Islet of Langerhans (tissue), 1 donor: Measurements from ENCODE around the gene TPM4.
A peak's percentile ranks its signal among the peaks of the same experiment; 100 is the strongest.
"Not testable (repeated sequence)": the region's sequence is repeated elsewhere in the genome, so short reads cannot be mapped to it uniquely, and the experiment has no call there.

Source experiments
- FAIRE-seq: peaks from one replicate; lab custom pipeline; 2011; peaks lifted over from hg19 to GRCh38; lab: Jason Lieb, UNC

TPM4 gene

DNA sequence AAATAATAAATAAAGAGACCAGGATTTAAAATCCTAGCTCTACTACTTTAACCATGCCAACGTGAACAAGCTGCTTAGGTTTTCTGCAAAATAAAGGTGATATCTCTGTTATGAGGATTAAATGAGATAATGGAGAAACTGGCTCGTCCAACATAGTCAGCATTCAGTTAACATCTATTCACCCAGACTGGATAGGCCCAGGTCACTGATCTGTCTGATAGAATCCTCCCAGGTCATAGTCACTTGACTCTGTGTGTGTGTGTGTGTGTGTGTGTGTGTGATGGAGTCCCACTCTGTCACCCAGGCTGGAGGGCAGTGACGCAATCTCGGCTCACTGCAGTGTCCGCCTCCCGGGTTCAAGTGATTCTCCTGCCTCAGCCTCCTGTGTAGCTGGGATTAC lies 22.5 kb downstream of the TPM4 start:
- no peak for FAIRE-seq

DNA sequence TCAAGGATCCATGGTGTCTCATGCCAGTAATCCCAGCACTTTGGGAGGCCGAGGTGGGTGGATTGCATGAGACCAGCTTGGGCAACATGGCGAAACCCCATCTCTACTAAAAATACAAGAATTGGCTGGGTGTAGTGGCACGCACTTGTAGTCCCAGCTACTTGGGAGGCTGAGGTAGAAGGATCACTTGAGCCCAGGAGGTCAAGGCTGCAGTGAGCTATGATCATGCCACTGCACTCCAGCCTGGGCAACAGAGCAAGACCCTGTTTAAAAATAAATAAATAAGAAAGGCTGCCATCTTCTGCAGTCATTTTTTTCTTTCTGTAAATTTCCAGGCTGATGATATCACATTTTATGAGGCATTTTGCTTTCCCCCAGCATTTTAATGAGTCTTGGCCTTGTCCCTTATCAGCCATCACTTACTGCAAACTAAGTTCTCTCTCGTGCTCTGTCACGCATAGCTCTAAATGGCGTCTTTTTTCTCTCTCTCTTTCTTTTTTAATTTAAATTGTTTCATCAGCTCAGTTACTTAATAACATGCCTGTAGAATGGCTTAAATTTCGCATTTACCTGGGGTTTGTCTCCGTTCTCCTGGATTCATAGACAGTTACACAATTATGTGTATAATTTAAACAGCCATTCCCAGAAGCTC lies 23.1 kb downstream of the TPM4 start:
- not testable (repeated sequence) for FAIRE-seq

DNA sequence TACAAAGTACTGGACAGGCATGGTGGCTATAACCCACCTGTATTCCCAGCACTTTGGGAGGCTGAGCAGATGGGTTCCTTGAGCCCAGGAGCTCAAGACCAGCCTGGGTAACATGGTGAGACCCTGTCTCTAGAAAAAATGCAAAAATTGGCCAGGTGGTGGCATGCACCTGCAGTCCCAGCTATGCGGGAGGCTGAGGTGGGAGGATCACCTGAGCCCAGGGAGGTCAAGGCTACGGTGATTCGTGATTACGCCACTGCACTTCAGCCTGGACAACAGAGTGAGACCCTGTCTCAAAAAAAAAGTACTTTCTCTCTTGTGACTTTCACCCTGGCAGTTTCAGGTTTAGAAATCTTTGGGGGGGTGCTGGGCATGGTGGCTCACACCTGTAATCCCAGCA lies 24.2 kb downstream of the TPM4 start:
- no peak for FAIRE-seq

DNA sequence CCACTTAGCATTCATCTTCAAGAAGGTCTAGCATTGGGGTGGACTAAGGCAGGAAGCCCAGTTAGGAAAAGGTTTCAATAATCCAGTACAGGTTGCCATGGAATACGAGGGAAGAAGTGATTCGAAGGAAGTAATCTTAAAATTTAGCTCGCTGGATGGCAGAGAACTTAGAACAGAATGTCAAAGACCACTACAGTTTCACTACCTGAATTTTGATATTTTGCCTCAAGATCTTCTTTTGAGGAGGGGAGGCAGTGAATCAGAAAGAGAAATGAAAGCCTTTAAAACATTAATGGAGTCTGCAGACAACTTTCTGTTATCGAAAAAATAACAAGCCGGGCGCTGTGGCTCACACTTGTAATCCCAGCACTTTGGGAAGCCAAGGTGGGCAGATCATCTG lies 28.4 kb downstream of the TPM4 start:
- no peak for FAIRE-seq

- FAIRE-seq: no peak
Observed at GRCh38 chr19:16106121-16106520, 29.8 kb downstream of the TPM4 start.

DNA sequence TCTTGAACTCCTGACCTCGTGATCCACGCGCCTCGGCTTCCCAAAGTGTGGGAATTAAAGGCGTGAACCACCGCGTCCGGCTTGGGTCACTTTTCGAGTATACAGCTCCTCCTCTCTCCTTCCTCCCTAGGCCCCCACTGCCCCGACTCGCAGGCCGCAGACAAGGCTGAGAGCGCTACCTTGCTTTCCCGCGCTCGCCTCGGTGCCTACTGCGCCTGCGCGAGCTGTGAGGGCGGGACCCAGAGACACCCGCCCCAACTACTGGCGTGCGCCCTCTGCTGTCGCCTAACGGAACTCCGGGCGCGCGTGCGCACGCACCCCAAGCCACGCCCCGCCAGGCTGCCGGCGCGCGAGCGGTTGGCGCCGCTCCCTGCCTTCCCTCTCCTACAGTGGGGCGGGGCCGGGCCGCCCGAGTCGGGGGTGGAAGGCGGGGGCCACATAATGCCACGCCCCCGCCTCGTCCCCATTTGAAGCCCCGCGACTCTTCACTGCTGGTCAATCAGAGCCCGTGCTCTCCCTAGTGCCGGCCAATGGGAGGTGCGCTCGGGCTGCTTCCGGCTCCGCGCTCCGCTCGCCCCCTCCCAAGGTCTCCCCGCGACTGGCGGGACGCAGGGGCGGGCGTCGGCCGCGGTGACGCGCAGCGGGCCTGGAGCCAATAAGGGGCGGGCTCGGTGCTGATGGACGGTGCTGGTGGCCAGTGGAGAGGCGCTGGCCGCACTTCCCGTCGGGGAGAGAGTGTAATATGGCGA lies 35.0 kb downstream of the TPM4 start, which contains the start of gene RAB8A:
TSS of gene RAB8A (plus strand) at position 730 of the 749 bp plus-strand sequence. CDS start at position 743, 13 bp downstream.
- FAIRE-seq: peak; percentile 24

DNA sequence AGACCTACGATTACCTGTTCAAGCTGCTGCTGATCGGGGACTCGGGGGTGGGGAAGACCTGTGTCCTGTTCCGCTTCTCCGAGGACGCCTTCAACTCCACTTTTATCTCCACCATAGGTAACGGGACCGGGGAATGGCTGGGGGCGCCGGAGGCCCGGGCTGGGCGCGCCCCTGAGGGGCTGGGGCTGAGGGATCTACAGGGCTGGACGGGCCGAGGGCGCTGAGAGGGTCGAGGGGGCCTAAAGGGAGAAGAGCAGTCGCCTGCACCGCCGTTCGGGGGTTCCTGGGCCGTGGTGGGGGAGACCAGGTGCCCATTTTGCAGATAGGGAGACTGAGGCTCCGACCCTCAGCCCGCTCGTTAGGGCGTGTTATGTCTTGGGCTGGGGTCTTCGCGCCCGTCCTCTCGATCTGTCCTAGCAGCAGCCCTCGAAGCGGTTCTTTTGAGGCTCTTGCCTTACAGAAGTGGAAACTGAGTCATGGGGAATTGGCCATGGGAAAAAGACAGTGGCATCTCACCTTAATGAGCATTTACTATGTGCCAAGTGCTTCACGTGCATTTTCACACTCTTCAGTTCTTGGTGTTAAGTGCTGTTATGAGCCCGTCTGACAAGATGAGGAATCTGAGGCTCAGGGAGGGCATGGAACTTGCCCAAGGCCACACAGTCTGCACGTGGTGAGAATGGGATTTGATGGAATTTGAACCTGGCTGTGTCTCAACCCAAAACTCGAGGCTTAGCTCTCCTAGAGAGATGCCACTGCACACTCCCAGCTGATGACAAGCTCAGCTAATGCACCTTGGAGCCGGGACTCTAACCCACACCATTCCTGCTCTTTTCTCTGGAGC lies 35.8 kb downstream of the TPM4 start:
- FAIRE-seq: no peak

GRCh38 chr19:16112778-16113177 lies 36.5 kb downstream of the TPM4 start:
- FAIRE-seq: no peak

- no peak for FAIRE-seq
Observed at GRCh38 chr19:16113727-16114126, 37.4 kb downstream of the TPM4 start.

DNA sequence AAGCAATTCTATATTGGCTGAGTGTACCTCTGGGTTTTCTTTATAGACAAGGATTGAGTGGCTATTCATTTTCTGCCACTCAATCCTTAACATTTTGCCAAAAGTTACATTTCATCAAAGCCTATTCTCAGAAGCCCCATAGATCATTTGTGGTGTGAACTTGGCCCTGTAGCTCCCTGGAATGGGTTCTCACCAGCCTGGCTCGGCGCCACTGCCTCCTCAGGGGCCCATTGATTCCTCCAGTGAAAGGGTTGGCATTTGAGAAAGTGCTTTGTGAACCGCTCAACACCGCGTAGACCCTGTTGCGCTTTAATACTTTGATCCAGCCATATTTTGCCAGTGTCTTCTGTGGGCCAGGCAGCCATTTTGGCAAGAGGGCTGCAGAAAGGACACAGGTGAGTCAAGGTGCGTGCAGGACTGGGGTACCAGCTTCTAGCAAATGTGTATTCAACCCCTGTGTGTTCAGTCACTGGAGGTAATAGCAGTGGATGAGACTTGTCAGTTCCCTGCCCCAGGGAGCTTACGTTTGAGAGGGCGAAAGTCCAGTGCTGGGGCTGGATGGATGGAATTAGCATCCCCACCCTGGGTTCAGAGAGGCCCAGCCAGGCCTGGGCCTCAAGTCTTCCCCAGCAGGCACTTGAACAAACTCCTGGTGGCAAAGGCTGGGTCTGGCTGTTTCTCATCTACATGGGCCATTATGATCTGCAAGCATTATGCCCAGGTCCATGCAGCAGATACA lies 39.2 kb downstream of the TPM4 start:
- FAIRE-seq: no peak

DNA sequence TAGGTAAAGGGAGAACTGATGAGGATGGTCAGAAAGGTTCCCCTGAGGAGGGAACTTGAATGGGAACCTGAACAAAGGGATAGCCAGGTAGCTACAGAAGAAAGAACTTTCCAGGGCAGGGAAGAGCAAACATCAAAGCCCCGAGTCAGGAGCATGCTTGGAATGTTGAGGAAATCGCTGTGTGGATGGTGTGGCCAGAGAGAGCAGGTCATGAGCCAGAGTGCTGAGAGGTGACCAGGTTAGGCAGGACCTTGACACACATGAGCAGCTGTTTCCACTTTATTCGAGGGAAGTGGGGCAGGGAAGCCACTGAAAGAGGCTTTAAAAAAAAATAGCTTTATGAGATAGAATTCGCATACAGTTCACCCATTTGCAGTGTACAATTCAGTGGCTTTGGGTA lies 39.8 kb downstream of the TPM4 start:
- no peak for FAIRE-seq

DNA sequence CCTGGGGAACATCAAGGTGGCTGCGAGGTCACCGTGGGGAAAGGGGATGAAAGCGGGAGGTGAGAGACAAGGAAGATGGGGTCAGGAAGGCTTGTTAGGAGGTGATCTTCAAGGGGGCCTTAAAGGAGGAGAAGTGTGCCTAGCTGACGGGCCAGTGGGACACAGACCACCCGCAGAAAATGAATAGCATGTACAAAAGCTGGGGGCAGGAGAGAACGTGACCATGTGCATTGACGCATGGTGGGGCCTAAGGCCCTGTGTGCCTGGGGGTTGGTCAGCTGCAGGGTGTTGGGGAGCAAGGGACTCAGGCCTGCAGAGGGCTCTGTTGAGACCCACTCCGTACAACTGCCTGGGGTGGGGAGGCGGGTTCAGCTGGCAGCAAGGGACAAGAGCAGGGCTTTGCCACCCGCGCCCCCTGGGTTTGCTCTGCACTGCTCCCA lies 41.3 kb downstream of the TPM4 start:
- FAIRE-seq: no peak

- no peak for FAIRE-seq
Observed at GRCh38 chr19:16118489-16119033, 42.3 kb downstream of the TPM4 start.

- FAIRE-seq: not testable (repeated sequence)
Observed at GRCh38 chr19:16119075-16119857, 43.0 kb downstream of the TPM4 start.

GRCh38 chr19:16121141-16121540 lies 44.8 kb downstream of the TPM4 start:
- FAIRE-seq: no peak

DNA sequence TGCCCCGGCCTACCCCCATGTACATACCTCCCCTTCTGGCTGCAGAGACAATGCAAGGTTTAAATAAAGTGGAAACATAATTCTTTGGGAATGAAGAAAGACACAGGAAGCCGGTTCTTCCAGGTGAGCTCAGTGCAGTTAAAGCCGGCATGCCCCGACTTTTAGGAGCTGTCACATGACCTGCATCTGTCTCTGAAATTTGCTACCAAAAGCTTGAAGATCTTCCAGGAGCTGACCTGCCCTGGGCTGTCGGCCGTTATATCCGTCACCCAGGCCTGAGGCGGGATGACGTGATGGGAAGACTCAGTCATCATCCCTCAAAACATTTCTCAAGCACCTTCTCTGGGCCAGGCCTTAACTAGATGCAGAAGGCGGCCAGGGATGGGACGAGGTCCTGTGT lies 45.7 kb downstream of the TPM4 start:
- FAIRE-seq: no peak

DNA sequence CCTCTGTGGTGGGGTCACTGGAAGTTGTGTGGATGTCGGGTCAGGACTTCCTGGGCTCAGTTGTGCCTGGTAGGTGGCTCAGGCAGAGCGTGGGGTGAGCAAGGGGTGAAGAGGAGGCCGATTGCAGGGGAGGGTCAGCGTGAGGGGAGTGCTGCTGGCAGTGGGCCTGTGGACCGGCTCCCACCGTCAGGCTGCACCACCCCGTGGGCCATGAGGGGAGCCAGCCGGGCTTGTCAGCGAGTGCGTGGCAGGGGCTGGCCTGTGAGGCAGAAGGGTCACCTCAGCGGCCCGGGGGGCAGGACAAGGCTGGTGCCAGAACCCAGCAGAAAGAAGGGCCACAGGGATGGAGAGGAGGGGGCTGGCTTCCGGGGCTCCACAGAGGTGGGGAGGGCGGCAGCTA lies 48.7 kb downstream of the TPM4 start:
- no peak for FAIRE-seq

GRCh38 chr19:16125737-16126495 lies 49.6 kb downstream of the TPM4 start:
- FAIRE-seq: no peak

DNA sequence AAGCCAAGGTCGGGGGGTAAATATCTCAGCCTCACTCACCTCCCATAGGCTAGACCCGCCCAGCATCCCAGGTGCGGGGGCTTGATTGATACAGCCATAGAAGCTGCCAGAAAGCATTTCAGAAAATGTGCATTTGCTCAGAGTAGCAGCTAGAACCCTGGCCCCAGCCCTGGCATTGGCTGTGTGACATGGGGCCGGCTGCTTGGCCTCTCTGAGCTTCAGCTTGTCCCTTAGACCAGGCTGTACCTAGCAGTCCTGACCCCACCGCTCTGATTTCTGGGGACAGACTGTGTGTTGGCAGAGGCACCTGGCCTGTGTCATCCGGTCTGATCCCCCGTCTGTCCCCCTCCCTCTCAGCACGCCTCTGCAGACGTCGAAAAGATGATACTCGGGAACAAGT lies 50.8 kb downstream of the TPM4 start:
- FAIRE-seq: no peak

DNA sequence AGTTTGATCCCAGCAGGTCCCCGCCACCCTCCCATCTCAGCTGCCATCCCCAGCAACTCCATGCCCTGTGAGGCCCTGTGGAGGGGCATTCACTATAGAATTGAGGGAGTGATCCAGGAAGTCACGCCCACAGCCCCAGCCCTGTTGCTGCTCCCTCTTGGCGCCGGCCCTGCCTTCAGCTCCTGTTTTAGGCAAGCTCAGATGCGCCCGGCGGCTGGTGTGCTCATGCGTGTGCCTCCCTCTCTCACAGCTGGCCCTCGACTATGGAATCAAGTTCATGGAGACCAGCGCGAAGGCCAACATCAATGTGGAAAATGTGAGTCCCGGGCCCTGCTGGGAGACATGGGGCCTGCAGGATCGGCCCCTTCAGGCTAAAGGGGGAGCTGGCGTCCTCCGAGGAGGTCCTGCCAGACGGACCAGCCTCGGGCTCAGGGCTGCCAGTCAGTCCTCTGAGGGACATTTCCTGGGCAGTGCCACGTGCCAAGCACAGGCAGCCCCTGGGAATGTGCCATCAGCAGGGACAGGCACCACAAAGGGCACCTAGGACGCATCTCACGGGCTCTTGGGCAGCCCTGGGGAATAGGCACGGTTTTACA lies 51.6 kb downstream of the TPM4 start:
- no peak for FAIRE-seq
